GM23338 (cell line): ENCODE results near the gene CCDC92. TPM values are rescaled to one million over a fixed set of nuclear protein-coding genes. Genes with fewer than 3 reads are reported as not detected.

Experiments
- ATAC-seq: fragments of 200-7000 bp; cut with Tn5 transposase; 3 replicates; pipeline ENCODE4 v1.9.1; 2020
- DNase-seq: peaks from one replicate; pipeline ENCODE4 v3.0.0-alpha.2; 2015; ENCODE audit warnings: low spot score
- H2AFZ ChIP-seq: fragments of 200-600 bp; sonication (generic); 2 replicates; pipeline ENCODE4 v1.8.0; 2016; ENCODE audit warnings: antibody characterized with exemption, mild to moderate bottlenecking, moderate library complexity
- H3F3A ChIP-seq: fragments of 200-600 bp; sonication (generic); replicated peaks from 2 replicates; pipeline ENCODE4 v1.8.0; 2017; ENCODE audit warnings: antibody characterized with exemption, mixed run types, low read depth
- H3K27ac ChIP-seq: fragments of 200-600 bp; sonication (generic); 2 replicates; pipeline ENCODE4 v1.6.1; 2016; ENCODE audit warnings: low read depth
- H3K27me3 ChIP-seq: fragments of 200-600 bp; sonication (generic); 2 replicates; pipeline ENCODE4 v1.8.0; 2016; ENCODE audit warnings: mild to moderate bottlenecking, mixed run types, moderate library complexity; ENCODE audit not compliant: insufficient read depth
- H3K36me3 ChIP-seq: fragments of 200-600 bp; sonication (generic); 2 replicates; pipeline ENCODE4 v1.8.0; 2016; ENCODE audit warnings: mild to moderate bottlenecking; ENCODE audit not compliant: insufficient read depth
- H3K4me1 ChIP-seq: fragments of 200-600 bp; sonication (generic); 2 replicates; pipeline ENCODE4 v1.8.0; 2016; ENCODE audit warnings: mild to moderate bottlenecking, moderate library complexity; ENCODE audit not compliant: insufficient read depth
- H3K4me2 ChIP-seq: fragments of 200-600 bp; sonication (generic); 2 replicates; pipeline ENCODE4 v1.7.1; 2017; ENCODE audit warnings: mixed run types
- H3K4me3 ChIP-seq: fragments of 200-600 bp; sonication (generic); 2 replicates; pipeline ENCODE4 v1.6.1; 2016; ENCODE audit warnings: mixed run types
- H3K79me2 ChIP-seq: fragments of 200-600 bp; sonication (generic); replicated peaks from 2 replicates; pipeline ENCODE4 v1.8.0; 2017; ENCODE audit warnings: mild to moderate bottlenecking; ENCODE audit not compliant: insufficient read depth
- H3K9me2 ChIP-seq: fragments of 200-600 bp; sonication (generic); 2 replicates; pipeline ENCODE4 v1.8.0; 2017; ENCODE audit not compliant: insufficient read depth
- H4K20me1 ChIP-seq: fragments of 200-600 bp; sonication (generic); replicated peaks from 2 replicates; pipeline ENCODE4 v1.8.0; 2017; ENCODE audit warnings: mild to moderate bottlenecking; ENCODE audit not compliant: insufficient read depth
- H3K27ac Mint-ChIP-seq: 2 replicates; pipeline ENCODE4 v1.8.0; 2020; ENCODE audit warnings: inconsistent platforms, mild to moderate bottlenecking, moderate library complexity, mixed read lengths
- H3K27me3 Mint-ChIP-seq: 3 replicates; pipeline ENCODE4 v1.8.0; 2022; ENCODE audit warnings: low read depth, mild to moderate bottlenecking, moderate library complexity, mixed read lengths, inconsistent platforms; ENCODE audit not compliant: insufficient read depth, poor library complexity
- H3K36me3 Mint-ChIP-seq: 3 replicates; pipeline ENCODE4 v1.8.0; 2021; ENCODE audit warnings: low read depth, mild to moderate bottlenecking, inconsistent platforms, moderate library complexity, mixed read lengths
- H3K4me1 Mint-ChIP-seq: 3 replicates; pipeline ENCODE4 v1.8.0; 2020; ENCODE audit warnings: mild to moderate bottlenecking, inconsistent platforms, mixed read lengths
- H3K4me3 Mint-ChIP-seq: 3 replicates; pipeline ENCODE4 v1.8.0; 2021; ENCODE audit warnings: moderate library complexity, mild to moderate bottlenecking, inconsistent platforms, mixed read lengths
- H3K9me3 Mint-ChIP-seq: 3 replicates; pipeline ENCODE4 v1.8.0; 2020; ENCODE audit warnings: moderate library complexity, mild to moderate bottlenecking, inconsistent platforms, mixed read lengths
- CREB1 ChIP-seq: fragments of 250-450 bp; sonication (Bioruptor Pico); IDR thresholded peaks from 2 replicates; pipeline ENCODE4 v1.5.0; 2020; ENCODE audit warnings: low read depth, mild to moderate bottlenecking, moderate library complexity
- CTCF ChIP-seq, 2 experiments: fragments of 200-600 bp in 1 of 2; sonication (generic) in 1 of 2; conservative IDR thresholded peaks; 2 replicates each; pipeline versions ENCODE4 v1.5.1 to v1.6.1; 2016 to 2017; ENCODE audit warnings: antibody characterized with exemption in 2 of 2, low read depth in 2 of 2, mild to moderate bottlenecking in 2 of 2, moderate library complexity in 1 of 2
- ETS1 ChIP-seq: IDR thresholded peaks from 2 replicates; pipeline ENCODE4 v1.6.1; 2016; ENCODE audit warnings: antibody characterized with exemption
- EZH2 ChIP-seq: fragments of 200-600 bp; sonication (generic); IDR thresholded peaks from one replicate; pipeline ENCODE4 v1.8.0; 2017; ENCODE audit warnings: antibody characterized with exemption, mild to moderate bottlenecking, low read depth; ENCODE audit not compliant: unreplicated experiment
- EZH2phosphoT487 ChIP-seq: fragments of 200-600 bp; sonication (generic); IDR thresholded peaks from one replicate; pipeline ENCODE4 v1.8.1; 2018; ENCODE audit warnings: antibody characterized with exemption; ENCODE audit not compliant: unreplicated experiment
- JUNB ChIP-seq: IDR thresholded peaks from one replicate; pipeline ENCODE4 v1.6.1; 2016; ENCODE audit warnings: antibody characterized with exemption; ENCODE audit not compliant: unreplicated experiment
- NANOG ChIP-seq: IDR thresholded peaks from 2 replicates; pipeline ENCODE4 v1.6.1; 2016; ENCODE audit warnings: antibody characterized with exemption, borderline replicate concordance
- REST ChIP-seq: IDR thresholded peaks from one replicate; pipeline ENCODE4 v1.6.1; 2018; ENCODE audit warnings: antibody characterized with exemption; ENCODE audit not compliant: unreplicated experiment
- ZNF114 ChIP-seq: fragments of 250-450 bp; sonication (Bioruptor Pico); IDR thresholded peaks from 2 replicates; pipeline ENCODE4 v1.5.0; 2020; ENCODE audit warnings: mild to moderate bottlenecking, moderate library complexity
- ZNF331 ChIP-seq: fragments of 250-450 bp; sonication (Bioruptor Pico); IDR thresholded peaks from 2 replicates; pipeline ENCODE4 v1.5.0; 2020; ENCODE audit warnings: low read depth, mild to moderate bottlenecking, moderate library complexity
- ZNF462 ChIP-seq: fragments of 250-450 bp; sonication (Bioruptor Pico); IDR thresholded peaks from 2 replicates; pipeline ENCODE4 v1.5.0; 2020; ENCODE audit warnings: mild to moderate bottlenecking, moderate library complexity
- polyA plus RNA-seq: library from polyadenylated mRNA; unstranded; fragments of >200 nt; fragmentation: Nextera tagmentation; extraction: Ambion mirVana; gene quantifications from 2 replicates; pipeline ENCODE4 v1.2.1, GENCODE V29; 2016
- total RNA-seq: library from RNA; depleted of rRNA; stranded (reverse); fragments of >200 nt; shearing (Covaris generic); gene quantifications from 2 replicates; pipeline ENCODE4 v1.2.3, GENCODE V29; 2014

Gene CCDC92
- total and polyA plus RNA-seq, 2 experiments from 2014 or later = 0.08 to 0.31 TPM

- H3K27me3 Mint-ChIP-seq = peaks cover 7% of the 10 kb centered on the region
- peaks cover 13% of the 10 kb centered on the region for H3K4me1 Mint-ChIP-seq
- no peak for ATAC-seq
These were observed 82.1 kb downstream of the CCDC92 start for GRCh38 chr12:123890536-123890902.

More at GRCh38 chr12:123890536-123890902, 82.1 kb downstream of the CCDC92 start:
- no peak overlapping the region for H3K27ac ChIP-seq
- no peaks in the 10 kb centered on the region for H3K4me1 ChIP-seq
- Mint-ChIP-seq H3K36me3 (no peaks in the 10 kb centered on the region), H3K4me3 (no peak overlapping the region), H3K9me3 (no peaks in the 10 kb centered on the region; the same call in 2 of the 3 replicates), H3K27ac (no peak overlapping the region)
- TF ChIP-seq CTCF (conservative IDR thresholded peaks at IDR 0.05; ENCODE audit: low read depth in 2 of 2) (no peak), JUNB (no peak), ZNF331 (CRISPR knock-in tag) (no peak), ZNF462 (CRISPR knock-in tag) (no peak), ZNF114 (no peak), CREB1 (no peak), EZH2 (no peak), ETS1 (no peak), NANOG (no peak), EZH2phosphoT487 (no peak), REST (no peak)
- no peaks in the 10 kb centered on the region for H3K36me3 ChIP-seq
- no peaks in the 10 kb centered on the region for H3F3A ChIP-seq
- H4K20me1 ChIP-seq = no peaks in the 10 kb centered on the region
- H3K79me2 ChIP-seq = no peaks in the 10 kb centered on the region
- H3K9me2 ChIP-seq = no peaks in the 10 kb centered on the region
- H3K4me3 ChIP-seq = no peak overlapping the region
- no peak overlapping the region for H3K4me2 ChIP-seq
- no peaks in the 10 kb centered on the region for H3K27me3 ChIP-seq
- H2AFZ ChIP-seq = peak overlapping the region; percentile 38; the same call in 1 of the 2 replicates
- no peak for DNase-seq
